Transverse colon (tissue), 4 donors: ENCODE results near the gene PTPRR.

ENCODE experiments used
- CTCF ChIP-seq, 5 experiments: fragments of 200-600 bp in 3 of 5; fragments of 450-650 bp in 2 of 5; sonication (generic) in 3 of 5; IDR thresholded peaks; 1 replicate in 2 of 5; 2 replicates in 3 of 5; pipeline ENCODE4 v1.5.1; 2016 to 2017; ENCODE audit warnings: antibody characterized with exemption in 5 of 5, inconsistent platforms in 3 of 5, mild to moderate bottlenecking in 2 of 5, moderate library complexity in 1 of 5
- POLR2A ChIP-seq: fragments of 450-650 bp; IDR thresholded peaks from one replicate; pipeline ENCODE4 v1.6.1; 2016; ENCODE audit warnings: antibody characterized with exemption, mild to moderate bottlenecking, moderate library complexity
- POLR2AphosphoS5 ChIP-seq, 3 donors: sonication (generic); formaldehyde crosslinking; IDR thresholded peaks; one replicate each; pipeline ENCODE4 v1.6.1; 2016; ENCODE audit warnings: antibody characterized with exemption in 3 of 3

GRCh38 chr12:70908978-70909377, 11.6 kb downstream of the PTPRR start:
- TF ChIP-seq CTCF (IDR thresholded peaks at IDR 0.05): no peak
- no peak for TF ChIP-seq POLR2A
- no peak for TF ChIP-seq POLR2AphosphoS5 (IDR thresholded peaks at IDR 0.05)
